T-helper 1 cell treated with Interleukin-12 subunit alpha and Interleukin-12 subunit beta and Interleukin-4 antibody, amounts not matched to agents 30 μg/mL and 1 μg/mL, for 36 hours (primary cell): Measurements from ENCODE around the gene CGB5.
A peak's percentile ranks its signal among the peaks of the same experiment; 100 is the strongest.

Source experiments
- H3K27ac Mint-ChIP-seq: one replicate; pipeline ENCODE4 v1.8.0; 2021; ENCODE audit warnings: mild to moderate bottlenecking, mixed read lengths
- H3K27me3 Mint-ChIP-seq: one replicate; pipeline ENCODE4 v1.8.0; 2021; ENCODE audit warnings: low read depth, mixed read lengths
- H3K36me3 Mint-ChIP-seq: one replicate; pipeline ENCODE4 v1.8.0; 2021; ENCODE audit warnings: low read depth, mixed read lengths
- H3K4me1 Mint-ChIP-seq: one replicate; pipeline ENCODE4 v1.8.0; 2021; ENCODE audit warnings: low read depth, mixed read lengths
- H3K4me3 Mint-ChIP-seq: one replicate; pipeline ENCODE4 v1.8.0; 2021; ENCODE audit warnings: mild to moderate bottlenecking, moderate library complexity, mixed read lengths
- H3K9me3 Mint-ChIP-seq: one replicate; pipeline ENCODE4 v1.8.0; 2021; ENCODE audit warnings: mixed read lengths

CGB5 gene

GRCh38 chr19:49084206-49085019 lies 40.8 kb downstream of the CGB5 start:
- peaks cover 5% of the 10 kb centered on the region for H3K27me3 Mint-ChIP-seq
- no peaks in the 10 kb centered on the region for H3K9me3 Mint-ChIP-seq
- H3K4me1 Mint-ChIP-seq, result peaks cover 23% of the 10 kb centered on the region
- H3K36me3 Mint-ChIP-seq, result peaks cover 14% of the 10 kb centered on the region
- H3K27ac Mint-ChIP-seq, result peak overlapping the region; percentile 87
- peak overlapping the region; percentile 98 for H3K4me3 Mint-ChIP-seq

- Mint-ChIP-seq H3K4me3 (peak within 1 kb of the TSS; percentile 98), H3K27me3 (peaks cover 2% of the 10 kb centered on the region), H3K27ac (peak within 1 kb of the TSS; percentile 87), H3K36me3 (peaks cover 16% of the 10 kb centered on the region), H3K4me1 (peaks cover 23% of the 10 kb centered on the region), H3K9me3 (no peaks in the 10 kb centered on the region)
Measured at GRCh38 chr19:49085020-49085867, 41.6 kb downstream of the CGB5 start, which contains the start of gene SNRNP70. Gene SNRNP70 (plus strand): TSS chr19:49085451. CDS start chr19:49086415, 964 bp downstream.

- Mint-ChIP-seq H3K9me3 (no peaks in the 10 kb centered on the region), H3K4me3 (peak overlapping the region; percentile 98), H3K4me1 (peaks cover 27% of the 10 kb centered on the region), H3K36me3 (peaks cover 20% of the 10 kb centered on the region), H3K27ac (peak overlapping the region; percentile 87), H3K27me3 (no peaks in the 10 kb centered on the region)
Measured at GRCh38 chr19:49085868-49086232, 42.2 kb downstream of the CGB5 start.

GRCh38 chr19:49086296-49086695 lies 42.6 kb downstream of the CGB5 start:
- Mint-ChIP-seq H3K9me3 (no peaks in the 10 kb centered on the region), H3K27me3 (no peaks in the 10 kb centered on the region), H3K4me1 (peaks cover 28% of the 10 kb centered on the region), H3K36me3 (peaks cover 21% of the 10 kb centered on the region), H3K4me3 (peak overlapping the region; percentile 98), H3K27ac (peak overlapping the region; percentile 87)

GRCh38 chr19:49091391-49092038 lies 47.9 kb downstream of the CGB5 start:
- H3K4me1 Mint-ChIP-seq, result peaks cover 26% of the 10 kb centered on the region
- peaks cover 41% of the 10 kb centered on the region for H3K36me3 Mint-ChIP-seq
- no peak overlapping the region for H3K4me3 Mint-ChIP-seq
- H3K27me3 Mint-ChIP-seq, result no peaks in the 10 kb centered on the region
- no peaks in the 10 kb centered on the region for H3K9me3 Mint-ChIP-seq
- H3K27ac Mint-ChIP-seq, result peak overlapping the region; percentile 21

GRCh38 chr19:49092686-49093085 lies 49.0 kb downstream of the CGB5 start:
- Mint-ChIP-seq H3K27ac (no peak overlapping the region), H3K4me3 (no peak overlapping the region), H3K27me3 (no peaks in the 10 kb centered on the region), H3K36me3 (peaks cover 39% of the 10 kb centered on the region), H3K9me3 (no peaks in the 10 kb centered on the region), H3K4me1 (peaks cover 23% of the 10 kb centered on the region)
